ENCODE measurements around the gene ELMO3. TPM values are rescaled to one million over a fixed set of nuclear protein-coding genes. Genes with fewer than 3 reads are reported as not detected.

The ELMO3 gene
- total and polyA plus RNA-seq, 2 of the 13 experiments (the other 11 are each of a cell fraction or from before 2014, with no cell fraction given) = 2.6 to 4.0 TPM

DNA sequence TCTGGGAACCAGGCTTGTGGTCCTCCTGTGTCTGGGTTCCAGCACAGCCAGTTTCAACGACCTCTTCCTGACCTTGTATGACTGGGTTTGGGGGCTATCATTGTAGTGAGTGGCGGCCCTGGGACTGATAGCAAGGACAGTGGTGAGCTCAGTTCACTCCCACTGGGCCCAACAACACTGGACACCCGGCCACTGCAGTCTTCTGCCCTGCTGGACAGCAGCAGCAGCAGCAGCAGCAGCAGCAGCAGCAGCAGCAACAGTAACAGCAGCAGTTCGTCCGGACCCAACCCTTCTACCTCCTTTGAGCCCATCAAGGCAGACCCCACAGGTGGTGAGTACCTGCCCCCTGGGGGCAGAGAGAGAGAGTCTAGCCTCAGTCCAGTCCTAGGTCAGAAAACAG is 3.3 kb upstream of the ELMO3 start:
- in situ Hi-C loops (cut with HindIII; ENCODE audit: extremely low pct_ligation_motif_present, low pct_unique_long_range_greater_than_20kb) (no loop called here), intact Hi-C loops (cut with micrococcal nuclease; ENCODE audit: unreplicated experiment) (no loop called here)
- Histone ChIP-seq H3K9me3 (ENCODE audit: low read length) (no peaks in the 10 kb centered on the region), H3K4me2 (ENCODE audit: low read depth, low read length) (no peak overlapping the region), H4K20me1 (ENCODE audit: insufficient read depth, low read length) (no peaks in the 10 kb centered on the region; the same call in 1 of the 2 replicates), H3K36me3 (replicated peaks in 1 of 2; ENCODE audit: control insufficient read depth in 1 of 2, insufficient read depth in 2 of 2, low read length in 2 of 2) (peaks cover 36 to 63% of the 10 kb centered on the region in 2 experiments), H3K4me3 (replicated peaks in 1 of 3; ENCODE audit: insufficient read depth in 1 of 3, low read depth in 2 of 3, low read length in 3 of 3) (no peak overlapping the region), H3K4me1 (ENCODE audit: insufficient read depth, low read length) (peaks cover 27% of the 10 kb centered on the region), H3K9ac (ENCODE audit: insufficient read depth, low read depth, low read length) (no peak overlapping the region), H2AFZ (ENCODE audit: low read length) (no peak overlapping the region), H3K79me2 (ENCODE audit: insufficient read depth, low read length) (peaks cover 21% of the 10 kb centered on the region), H3K27me3 (ENCODE audit: control insufficient read depth in 1 of 2, insufficient read depth in 2 of 2, low read length in 2 of 2) (peaks cover 0 to 6% of the 10 kb centered on the region in 2 experiments; a peak in 1 of 5 replicates), H3K27ac (ENCODE audit: extremely low read length, insufficient read depth, low read length) (no peak overlapping the region)
- TF ChIP-seq ZNF460 (CRISPR knock-in tag; IDR thresholded peaks at IDR 0.05; ENCODE audit: borderline replicate concordance) = no peak
- TF ChIP-seq ZNF253 (CRISPR knock-in tag; IDR thresholded peaks at IDR 0.05; ENCODE audit: borderline replicate concordance) = 0 out of 2 replicates have a peak, but pooled peaks have one; percentile 9
- BruUV-seq (replicated peaks) = no TSS peak
- DNase-seq (ENCODE audit: low spot score) (no peak), FAIRE-seq (no peak), ATAC-seq (no peak)
- ChIA-PET POLR2A (no interaction called here), CTCF (ENCODE audit: low intra/inter-chr PET ratio, low total read pairs) (no interaction called here)
- 97% methylated on average over 5 of the region's 5 CpGs for WGBS (ENCODE audit: low lambda C conversion rate)

DNA sequence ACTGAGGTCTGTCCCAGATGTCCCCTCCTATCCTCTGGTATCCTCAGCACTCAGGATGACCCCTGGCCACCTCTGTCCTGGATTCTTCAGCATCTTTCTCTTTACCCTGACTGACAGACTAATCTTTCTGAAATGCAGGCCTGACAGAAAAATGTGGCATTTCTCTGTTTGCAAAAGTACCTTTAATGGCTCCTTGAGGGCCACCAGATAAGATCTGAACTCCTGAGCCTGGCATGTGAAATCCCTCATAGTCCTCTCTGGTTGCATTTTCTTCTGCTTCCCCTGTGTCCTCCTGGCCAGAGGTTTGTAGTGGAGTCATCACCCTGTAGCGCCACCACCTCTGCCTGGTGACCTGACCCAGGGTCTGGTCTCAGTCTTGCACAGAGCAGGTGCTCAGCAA is 2.0 kb upstream of the ELMO3 start:
- Histone ChIP-seq H3K9me3 (ENCODE audit: low read length) (no peaks in the 10 kb centered on the region), H3K9ac (ENCODE audit: insufficient read depth, low read depth, low read length) (no peak overlapping the region), H3K27me3 (ENCODE audit: control insufficient read depth in 1 of 2, insufficient read depth in 2 of 2, low read length in 2 of 2) (peaks cover 0 to 6% of the 10 kb centered on the region in 2 experiments; a peak in 1 of 5 replicates), H3K79me2 (ENCODE audit: insufficient read depth, low read length) (peaks cover 21% of the 10 kb centered on the region), H3K36me3 (replicated peaks in 1 of 2; ENCODE audit: control insufficient read depth in 1 of 2, insufficient read depth in 2 of 2, low read length in 2 of 2) (peaks cover 44 to 69% of the 10 kb centered on the region in 2 experiments), H3K27ac (ENCODE audit: extremely low read length, insufficient read depth, low read length) (no peak overlapping the region), H4K20me1 (ENCODE audit: insufficient read depth, low read length) (no peaks in the 10 kb centered on the region; the same call in 1 of the 2 replicates), H3K4me3 (replicated peaks in 1 of 3; ENCODE audit: insufficient read depth in 1 of 3, low read depth in 2 of 3, low read length in 3 of 3) (no peak overlapping the region), H3K4me1 (ENCODE audit: insufficient read depth, low read length) (peaks cover 16% of the 10 kb centered on the region), H2AFZ (ENCODE audit: low read length) (no peak overlapping the region), H3K4me2 (ENCODE audit: low read depth, low read length) (no peak overlapping the region)
- WGBS (ENCODE audit: low lambda C conversion rate) = 95% methylated on average over 1 of the region's 1 CpG
- no peak for FAIRE-seq
- no TSS peak for BruUV-seq (replicated peaks)
- ChIA-PET POLR2A (no interaction called here), CTCF (ENCODE audit: low intra/inter-chr PET ratio, low total read pairs) (no interaction called here)
- DNase-seq (ENCODE audit: low spot score) = no peak
- no peak for TF ChIP-seq GABPA (IDR thresholded peaks at IDR 0.05; ENCODE audit: low read depth, low read length)
- no peak for TF ChIP-seq GABPA (CRISPR knock-in tag; IDR thresholded peaks at IDR 0.05; ENCODE audit: low read depth)
- TF ChIP-seq MBNL3 (CRISPR knock-in tag; conservative IDR thresholded peaks at IDR 0.05) = no peak
- no peak for TF ChIP-seq HHEX (CRISPR knock-in tag; IDR thresholded peaks at IDR 0.05)
- no peak for TF ChIP-seq ADNP (CRISPR knock-in tag; IDR thresholded peaks at IDR 0.05)
- TF ChIP-seq, protein P1, sequence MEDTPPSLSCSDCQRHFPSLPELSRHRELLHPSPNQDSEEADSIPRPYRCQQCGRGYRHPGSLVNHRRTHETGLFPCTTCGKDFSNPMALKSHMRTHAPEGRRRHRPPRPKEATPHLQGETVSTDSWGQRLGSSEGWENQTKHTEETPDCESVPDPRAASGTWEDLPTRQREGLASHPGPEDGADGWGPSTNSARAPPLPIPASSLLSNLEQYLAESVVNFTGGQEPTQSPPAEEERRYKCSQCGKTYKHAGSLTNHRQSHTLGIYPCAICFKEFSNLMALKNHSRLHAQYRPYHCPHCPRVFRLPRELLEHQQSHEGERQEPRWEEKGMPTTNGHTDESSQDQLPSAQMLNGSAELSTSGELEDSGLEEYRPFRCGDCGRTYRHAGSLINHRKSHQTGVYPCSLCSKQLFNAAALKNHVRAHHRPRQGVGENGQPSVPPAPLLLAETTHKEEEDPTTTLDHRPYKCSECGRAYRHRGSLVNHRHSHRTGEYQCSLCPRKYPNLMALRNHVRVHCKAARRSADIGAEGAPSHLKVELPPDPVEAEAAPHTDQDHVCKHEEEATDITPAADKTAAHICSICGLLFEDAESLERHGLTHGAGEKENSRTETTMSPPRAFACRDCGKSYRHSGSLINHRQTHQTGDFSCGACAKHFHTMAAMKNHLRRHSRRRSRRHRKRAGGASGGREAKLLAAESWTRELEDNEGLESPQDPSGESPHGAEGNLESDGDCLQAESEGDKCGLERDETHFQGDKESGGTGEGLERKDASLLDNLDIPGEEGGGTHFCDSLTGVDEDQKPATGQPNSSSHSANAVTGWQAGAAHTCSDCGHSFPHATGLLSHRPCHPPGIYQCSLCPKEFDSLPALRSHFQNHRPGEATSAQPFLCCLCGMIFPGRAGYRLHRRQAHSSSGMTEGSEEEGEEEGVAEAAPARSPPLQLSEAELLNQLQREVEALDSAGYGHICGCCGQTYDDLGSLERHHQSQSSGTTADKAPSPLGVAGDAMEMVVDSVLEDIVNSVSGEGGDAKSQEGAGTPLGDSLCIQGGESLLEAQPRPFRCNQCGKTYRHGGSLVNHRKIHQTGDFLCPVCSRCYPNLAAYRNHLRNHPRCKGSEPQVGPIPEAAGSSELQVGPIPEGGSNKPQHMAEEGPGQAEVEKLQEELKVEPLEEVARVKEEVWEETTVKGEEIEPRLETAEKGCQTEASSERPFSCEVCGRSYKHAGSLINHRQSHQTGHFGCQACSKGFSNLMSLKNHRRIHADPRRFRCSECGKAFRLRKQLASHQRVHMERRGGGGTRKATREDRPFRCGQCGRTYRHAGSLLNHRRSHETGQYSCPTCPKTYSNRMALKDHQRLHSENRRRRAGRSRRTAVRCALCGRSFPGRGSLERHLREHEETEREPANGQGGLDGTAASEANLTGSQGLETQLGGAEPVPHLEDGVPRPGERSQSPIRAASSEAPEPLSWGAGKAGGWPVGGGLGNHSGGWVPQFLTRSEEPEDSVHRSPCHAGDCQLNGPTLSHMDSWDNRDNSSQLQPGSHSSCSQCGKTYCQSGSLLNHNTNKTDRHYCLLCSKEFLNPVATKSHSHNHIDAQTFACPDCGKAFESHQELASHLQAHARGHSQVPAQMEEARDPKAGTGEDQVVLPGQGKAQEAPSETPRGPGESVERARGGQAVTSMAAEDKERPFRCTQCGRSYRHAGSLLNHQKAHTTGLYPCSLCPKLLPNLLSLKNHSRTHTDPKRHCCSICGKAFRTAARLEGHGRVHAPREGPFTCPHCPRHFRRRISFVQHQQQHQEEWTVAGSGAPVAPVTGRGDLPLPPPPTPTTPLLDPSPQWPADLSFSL (CRISPR knock-in tag; IDR thresholded peaks at IDR 0.05) = no peak
- no peak for TF ChIP-seq FOXP1 (IDR thresholded peaks at IDR 0.05)
- no peak for TF ChIP-seq FOXP1 (CRISPR knock-in tag; IDR thresholded peaks at IDR 0.05)
- TF ChIP-seq ZNF24 (IDR thresholded peaks at IDR 0.05) = no peak
- TF ChIP-seq IRF2 (CRISPR knock-in tag; IDR thresholded peaks at IDR 0.05) = no peak
- TF ChIP-seq, protein P2, sequence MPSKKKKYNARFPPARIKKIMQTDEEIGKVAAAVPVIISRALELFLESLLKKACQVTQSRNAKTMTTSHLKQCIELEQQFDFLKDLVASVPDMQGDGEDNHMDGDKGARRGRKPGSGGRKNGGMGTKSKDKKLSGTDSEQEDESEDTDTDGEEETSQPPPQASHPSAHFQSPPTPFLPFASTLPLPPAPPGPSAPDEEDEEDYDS (CRISPR knock-in tag; IDR thresholded peaks at IDR 0.05) = no peak
- TF ChIP-seq SP2 (CRISPR knock-in tag; IDR thresholded peaks at IDR 0.05) = no peak
- ATAC-seq = no peak
- intact Hi-C loops (cut with micrococcal nuclease; ENCODE audit: unreplicated experiment) = no loop called here
- in situ Hi-C loops (cut with HindIII; ENCODE audit: extremely low pct_ligation_motif_present, low pct_unique_long_range_greater_than_20kb) = no loop called here

All from HepG2 (cell line).